OCI-LY1 (cell line): ENCODE data around the gene ADAM8.

Source experiments
- H2AFZ ChIP-seq: fragments of 200-600 bp; sonication (generic), shearing (Covaris generic); 2 replicates; pipeline ENCODE4 v1.6.0; 2014; ENCODE audit warnings: antibody characterized with exemption, mild to moderate bottlenecking, low read length
- H3F3A ChIP-seq: fragments of 200-600 bp; sonication (generic), shearing (Covaris generic); 2 replicates; pipeline ENCODE4 v1.6.0; 2014; ENCODE audit warnings: mild to moderate bottlenecking, antibody characterized with exemption, low read length, moderate library complexity; ENCODE audit not compliant: insufficient read depth
- H3K27ac ChIP-seq: fragments of 200-600 bp; sonication (generic); 2 replicates; pipeline ENCODE4 v1.5.1; 2014; ENCODE audit warnings: low read length, mixed run types, mild to moderate bottlenecking, low read depth; ENCODE audit not compliant: poor library complexity, severe bottlenecking
- H3K27me3 ChIP-seq: fragments of 200-600 bp; sonication (generic); 2 replicates; pipeline ENCODE4 v1.6.0; 2014; ENCODE audit warnings: antibody characterized with exemption, mild to moderate bottlenecking, low read length, moderate library complexity; ENCODE audit not compliant: insufficient read depth
- H3K36me3 ChIP-seq: fragments of 200-600 bp; sonication (generic); 2 replicates; pipeline ENCODE4 v1.6.1; 2014; ENCODE audit warnings: mild to moderate bottlenecking, antibody characterized with exemption, low read length, moderate library complexity, mixed read lengths; ENCODE audit not compliant: insufficient read depth
- H3K4me1 ChIP-seq: fragments of 200-600 bp; sonication (generic); 2 replicates; pipeline ENCODE4 v1.5.1; 2014; ENCODE audit warnings: mild to moderate bottlenecking, low read length, moderate library complexity; ENCODE audit not compliant: insufficient read depth, severe bottlenecking
- H3K4me2 ChIP-seq: fragments of 200-600 bp; sonication (generic), shearing (Covaris generic); 2 replicates; pipeline ENCODE4 v1.6.1; 2014; ENCODE audit warnings: low read length
- H3K4me3 ChIP-seq: fragments of 200-600 bp; sonication (generic); 2 replicates; pipeline ENCODE4 v1.5.1; 2014; ENCODE audit warnings: low read length, low read depth, mild to moderate bottlenecking, mixed read lengths; ENCODE audit not compliant: poor library complexity, severe bottlenecking
- H3K79me2 ChIP-seq: fragments of 200-600 bp; shearing (Covaris generic); 2 replicates; pipeline ENCODE4 v1.6.1; 2016; ENCODE audit warnings: mixed run types, low read length, mixed read lengths; ENCODE audit not compliant: insufficient read depth
- H3K9ac ChIP-seq: fragments of 200-600 bp; sonication (generic), shearing (Covaris generic); 2 replicates; pipeline ENCODE4 v1.6.1; 2014; ENCODE audit warnings: mild to moderate bottlenecking, low read length, mixed read lengths
- H3K9me2 ChIP-seq: fragments of 200-600 bp; sonication (generic), shearing (Covaris generic); 2 replicates; pipeline ENCODE4 v1.6.1; 2014; ENCODE audit warnings: low read depth, mild to moderate bottlenecking, low read length, mixed read lengths
- H3K9me3 ChIP-seq: fragments of 200-600 bp; shearing (Covaris generic); 2 replicates; pipeline ENCODE4 v1.6.1; 2014; ENCODE audit warnings: low read length, mixed read lengths
- H4K20me1 ChIP-seq: fragments of 200-600 bp; sonication (generic), shearing (Covaris generic); 2 replicates; pipeline ENCODE4 v1.6.0; 2016; ENCODE audit warnings: mild to moderate bottlenecking, low read length; ENCODE audit not compliant: insufficient read depth
- EZH2 ChIP-seq: fragments of 200-600 bp; sonication (generic), shearing (Covaris generic); IDR thresholded peaks from 2 replicates; pipeline ENCODE4 v1.8.0; 2017; ENCODE audit warnings: borderline replicate concordance, mixed run types, mild to moderate bottlenecking, antibody characterized with exemption, low read length, moderate library complexity, mixed read lengths
- TF ChIP-seq, protein P1 (sequence below): fragments of 200-600 bp; sonication (generic), shearing (Covaris generic); IDR thresholded peaks from 2 replicates; pipeline ENCODE4 v1.5.1; 2017; ENCODE audit warnings: mild to moderate bottlenecking, antibody characterized with exemption, low read length, moderate library complexity, mixed read lengths

The ADAM8 gene

DNA sequence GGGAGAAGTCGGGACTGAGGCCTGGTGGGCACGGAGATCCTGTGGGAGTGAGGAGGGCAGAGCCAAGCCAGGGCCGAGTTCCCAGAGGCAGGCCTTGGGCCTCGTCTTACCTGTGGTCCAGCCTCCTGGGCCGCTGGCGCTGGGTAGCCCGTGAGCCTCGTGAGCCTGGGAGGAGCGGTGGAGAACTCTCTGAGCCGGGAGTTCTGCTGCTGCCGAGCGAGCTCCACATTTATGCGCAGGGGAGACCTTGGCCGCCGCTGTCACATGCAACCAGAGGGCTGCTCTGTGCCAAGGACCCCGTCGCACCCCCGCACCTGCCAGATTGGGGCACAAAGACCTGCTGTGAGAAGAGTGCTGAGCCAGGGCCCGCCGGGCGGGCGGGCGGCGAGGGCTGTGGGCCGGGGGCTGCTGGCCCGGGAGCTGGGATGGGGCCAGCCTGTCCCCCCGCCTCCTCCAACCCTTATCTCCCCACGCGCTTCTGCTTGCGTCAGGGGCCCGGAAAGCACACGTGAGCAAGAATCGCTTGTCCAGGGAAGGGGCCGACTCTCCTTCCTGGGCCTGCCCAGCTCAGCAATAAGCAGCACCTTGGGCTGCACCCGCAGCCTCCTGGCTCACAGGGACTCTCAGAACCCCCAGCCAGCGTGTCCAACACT, 28.9 kb downstream of the ADAM8 start:
- H3K9me2 ChIP-seq = no peaks in the 10 kb centered on the region
- no peak overlapping the region for H3K4me3 ChIP-seq
- H3K9ac ChIP-seq = no peak overlapping the region
- H3K36me3 ChIP-seq = no peaks in the 10 kb centered on the region
- no peak for TF ChIP-seq EZH2
- TF ChIP-seq, protein P1, sequence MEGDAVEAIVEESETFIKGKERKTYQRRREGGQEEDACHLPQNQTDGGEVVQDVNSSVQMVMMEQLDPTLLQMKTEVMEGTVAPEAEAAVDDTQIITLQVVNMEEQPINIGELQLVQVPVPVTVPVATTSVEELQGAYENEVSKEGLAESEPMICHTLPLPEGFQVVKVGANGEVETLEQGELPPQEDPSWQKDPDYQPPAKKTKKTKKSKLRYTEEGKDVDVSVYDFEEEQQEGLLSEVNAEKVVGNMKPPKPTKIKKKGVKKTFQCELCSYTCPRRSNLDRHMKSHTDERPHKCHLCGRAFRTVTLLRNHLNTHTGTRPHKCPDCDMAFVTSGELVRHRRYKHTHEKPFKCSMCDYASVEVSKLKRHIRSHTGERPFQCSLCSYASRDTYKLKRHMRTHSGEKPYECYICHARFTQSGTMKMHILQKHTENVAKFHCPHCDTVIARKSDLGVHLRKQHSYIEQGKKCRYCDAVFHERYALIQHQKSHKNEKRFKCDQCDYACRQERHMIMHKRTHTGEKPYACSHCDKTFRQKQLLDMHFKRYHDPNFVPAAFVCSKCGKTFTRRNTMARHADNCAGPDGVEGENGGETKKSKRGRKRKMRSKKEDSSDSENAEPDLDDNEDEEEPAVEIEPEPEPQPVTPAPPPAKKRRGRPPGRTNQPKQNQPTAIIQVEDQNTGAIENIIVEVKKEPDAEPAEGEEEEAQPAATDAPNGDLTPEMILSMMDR = no peak
- H3K27me3 ChIP-seq = peaks cover 8% of the 10 kb centered on the region
- H4K20me1 ChIP-seq = no peaks in the 10 kb centered on the region
- H3F3A ChIP-seq = no peaks in the 10 kb centered on the region
- H3K79me2 ChIP-seq = no peaks in the 10 kb centered on the region
- no peak overlapping the region for H3K27ac ChIP-seq
- H2AFZ ChIP-seq = no peak overlapping the region
- no peaks in the 10 kb centered on the region for H3K4me1 ChIP-seq
- H3K4me2 ChIP-seq = no peak overlapping the region
- no peaks in the 10 kb centered on the region for H3K9me3 ChIP-seq

DNA sequence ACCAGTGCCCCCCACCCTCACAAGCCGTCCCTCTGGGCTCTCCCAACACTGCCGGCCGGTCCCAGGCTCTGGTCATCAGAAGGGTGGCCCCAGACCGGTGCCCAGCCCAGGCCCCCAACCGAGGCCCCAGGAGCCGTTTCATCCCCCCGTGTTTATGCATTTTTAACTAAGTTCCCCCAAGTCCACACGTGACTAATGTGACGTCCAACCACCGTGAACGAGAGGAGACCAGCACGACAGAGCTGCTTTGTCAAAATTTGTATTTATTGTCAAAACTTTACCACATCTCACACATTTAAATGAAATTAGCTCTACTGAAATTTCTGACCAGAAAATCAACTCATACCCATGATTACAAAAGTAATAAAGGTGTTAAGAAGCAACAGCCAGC, 30.4 kb downstream of the ADAM8 start:
- no peaks in the 10 kb centered on the region for H4K20me1 ChIP-seq
- TF ChIP-seq, protein P1 = no peak
- TF ChIP-seq EZH2 = no peak
- no peaks in the 10 kb centered on the region for H3F3A ChIP-seq
- H3K79me2 ChIP-seq = no peaks in the 10 kb centered on the region
- no peak overlapping the region for H3K9ac ChIP-seq
- no peaks in the 10 kb centered on the region for H3K36me3 ChIP-seq
- no peak overlapping the region for H3K27ac ChIP-seq
- H3K4me2 ChIP-seq = no peak overlapping the region
- no peak overlapping the region for H2AFZ ChIP-seq
- H3K9me3 ChIP-seq = no peaks in the 10 kb centered on the region
- H3K27me3 ChIP-seq = peaks cover 8% of the 10 kb centered on the region
- H3K9me2 ChIP-seq = no peaks in the 10 kb centered on the region
- H3K4me3 ChIP-seq = no peak overlapping the region
- no peaks in the 10 kb centered on the region for H3K4me1 ChIP-seq

DNA sequence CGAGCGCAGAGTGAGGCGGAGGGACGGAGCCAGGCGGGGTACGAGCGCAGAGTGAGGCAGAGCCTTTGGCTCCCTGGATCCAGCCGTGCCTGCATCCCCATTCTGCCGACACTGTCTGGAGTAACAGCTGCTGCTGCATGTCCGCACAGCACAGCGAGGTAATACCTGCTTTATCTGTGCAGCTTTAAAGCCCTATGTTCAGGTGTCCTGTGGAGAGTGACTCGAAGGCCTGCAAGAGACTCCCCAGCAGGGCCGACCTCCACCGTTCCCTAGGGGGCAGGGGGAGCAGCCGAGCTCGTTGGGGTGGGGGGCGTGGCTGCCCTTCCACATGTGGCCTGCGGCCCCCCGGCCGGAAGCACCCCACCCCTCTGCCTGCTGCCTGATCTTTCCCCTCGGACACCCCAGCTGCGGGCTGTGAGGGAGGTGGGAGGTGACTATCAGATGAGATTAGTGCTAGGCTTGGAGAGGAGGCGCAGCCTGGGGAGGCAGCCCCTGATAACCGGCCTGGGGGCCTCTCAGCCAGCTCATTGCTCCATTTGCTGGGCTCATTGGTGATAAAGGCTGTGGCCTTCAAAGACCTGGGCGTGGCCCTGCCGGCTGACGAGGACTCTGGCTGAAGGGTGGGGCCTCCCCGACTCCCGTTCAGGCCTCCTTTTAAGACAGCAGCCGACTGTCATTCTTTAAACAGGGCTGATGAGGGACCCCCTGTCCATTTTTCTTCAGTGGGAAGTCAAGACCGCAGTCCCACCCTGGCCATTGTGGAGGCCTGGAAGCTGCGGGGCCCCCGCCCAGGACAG, 31.0 kb downstream of the ADAM8 start:
- no peaks in the 10 kb centered on the region for H3K36me3 ChIP-seq
- no peaks in the 10 kb centered on the region for H3K9me3 ChIP-seq
- H3K9ac ChIP-seq = no peak overlapping the region
- no peak overlapping the region for H3K4me2 ChIP-seq
- H3K79me2 ChIP-seq = no peaks in the 10 kb centered on the region
- H2AFZ ChIP-seq = no peak overlapping the region
- no peaks in the 10 kb centered on the region for H3K4me1 ChIP-seq
- H4K20me1 ChIP-seq = no peaks in the 10 kb centered on the region
- H3F3A ChIP-seq = no peaks in the 10 kb centered on the region
- no peak for TF ChIP-seq EZH2
- TF ChIP-seq, protein P1 = no peak
- no peaks in the 10 kb centered on the region for H3K9me2 ChIP-seq
- peaks cover 8% of the 10 kb centered on the region for H3K27me3 ChIP-seq
- no peak overlapping the region for H3K27ac ChIP-seq
- H3K4me3 ChIP-seq = no peak overlapping the region
